ENCODE results near the gene GPR37L1.
A peak's percentile ranks its signal among the peaks of the same experiment; 100 is the strongest.
"Not testable (repeated sequence)": the region's sequence is repeated elsewhere in the genome, so short reads cannot be mapped to it uniquely, and the experiment has no call there.

GPR37L1 gene

GRCh38 chr1:202176949-202177927, 54.5 kb downstream of the GPR37L1 start:
- DNase-seq, result no peak

- DNase-seq, result no peak
Measured at GRCh38 chr1:202179828-202180750, 57.4 kb downstream of the GPR37L1 start.

- not testable (repeated sequence) for DNase-seq
Measured at GRCh38 chr1:202180751-202181139, 58.0 kb downstream of the GPR37L1 start.

DNA sequence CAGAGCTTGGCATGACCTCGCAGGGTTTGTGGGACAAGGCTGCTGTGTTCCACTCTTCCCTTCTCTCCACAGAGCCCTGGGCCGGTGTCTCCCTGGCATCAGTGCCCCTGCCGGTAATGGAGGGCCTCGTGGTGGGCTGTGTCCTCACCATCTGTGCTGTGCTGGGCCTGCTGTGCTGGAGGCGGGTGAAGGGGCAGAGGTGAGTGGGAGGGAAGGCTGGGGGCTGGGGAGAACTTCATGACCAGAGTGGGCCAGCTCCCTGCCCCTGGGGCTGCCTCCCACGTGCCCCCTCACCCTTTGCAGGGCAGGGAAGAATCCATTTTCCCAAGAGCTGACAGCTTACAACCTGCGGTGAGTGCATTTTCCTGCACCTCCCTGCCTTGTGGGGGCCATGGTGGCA, 58.9 kb downstream of the GPR37L1 start:
- DNase-seq, result no peak

GRCh38 chr1:202182040-202182877, 59.5 kb downstream of the GPR37L1 start:
- peak; percentile 85 for DNase-seq
